NCI-H69 (cell line): Measurements from ENCODE around the gene GKN1.
"Not testable (repeated sequence)": the region's sequence is repeated elsewhere in the genome, so short reads cannot be mapped to it uniquely, and the experiment has no call there.

Experiments
- DNase-seq: peaks from one replicate; lab custom pipeline; 2025; lab: John Stamatoyannopoulos, UW

GKN1 gene, protein sequence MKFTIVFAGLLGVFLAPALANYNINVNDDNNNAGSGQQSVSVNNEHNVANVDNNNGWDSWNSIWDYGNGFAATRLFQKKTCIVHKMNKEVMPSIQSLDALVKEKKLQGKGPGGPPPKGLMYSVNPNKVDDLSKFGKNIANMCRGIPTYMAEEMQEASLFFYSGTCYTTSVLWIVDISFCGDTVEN

DNA sequence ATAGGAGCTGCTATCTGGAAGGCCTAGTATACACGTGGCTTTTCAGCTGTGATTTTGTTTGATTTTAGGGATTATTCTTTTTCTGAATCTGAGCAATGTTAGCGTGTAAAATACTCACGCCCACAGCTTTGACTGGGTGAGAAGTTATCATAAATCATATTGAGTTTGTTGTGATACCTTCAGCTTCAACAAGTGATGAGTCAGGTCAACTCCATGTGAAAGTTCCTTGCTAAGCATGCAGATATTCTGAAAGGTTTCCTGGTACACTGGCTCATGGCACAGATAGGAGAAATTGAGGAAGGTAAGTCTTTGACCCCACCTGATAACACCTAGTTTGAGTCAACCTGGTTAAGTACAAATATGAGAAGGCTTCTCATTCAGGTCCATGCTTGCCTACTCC is at the start of gene GKN1:
TSS of gene GKN1 (plus strand) at position 386 of the 400 bp plus-strand sequence. CDS start 42 bp downstream, outside the sequence.
- DNase-seq = no peak

DNA sequence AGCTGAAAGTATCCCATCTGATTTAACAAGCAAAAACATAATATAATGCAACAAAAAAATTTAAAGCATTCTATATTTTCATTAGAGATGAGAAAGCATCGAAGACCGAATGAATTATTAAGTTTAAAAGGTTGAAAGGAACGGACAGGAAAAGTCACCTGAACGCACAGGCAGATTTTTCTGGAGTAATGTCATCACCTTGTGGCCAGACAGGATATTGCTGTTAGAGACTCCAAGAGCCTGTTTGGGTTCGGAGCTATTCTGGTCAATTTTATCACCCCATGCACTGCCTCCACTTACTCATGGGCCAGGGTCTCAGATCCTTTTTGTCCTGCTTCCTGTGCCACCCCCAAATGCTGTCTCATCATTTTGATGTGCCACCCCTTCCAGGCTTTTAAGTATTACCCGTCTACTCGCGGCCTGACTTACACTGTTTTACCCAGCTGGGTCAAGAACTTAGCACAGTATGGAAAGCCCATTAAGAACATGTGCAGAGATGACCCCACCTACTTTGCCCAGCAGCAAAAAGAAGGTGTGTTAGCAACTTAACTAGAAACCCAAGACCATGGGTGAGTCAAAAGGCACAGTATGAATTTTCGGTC is 49.0 kb upstream of the GKN1 start:
- peak; percentile 46 for DNase-seq

DNA sequence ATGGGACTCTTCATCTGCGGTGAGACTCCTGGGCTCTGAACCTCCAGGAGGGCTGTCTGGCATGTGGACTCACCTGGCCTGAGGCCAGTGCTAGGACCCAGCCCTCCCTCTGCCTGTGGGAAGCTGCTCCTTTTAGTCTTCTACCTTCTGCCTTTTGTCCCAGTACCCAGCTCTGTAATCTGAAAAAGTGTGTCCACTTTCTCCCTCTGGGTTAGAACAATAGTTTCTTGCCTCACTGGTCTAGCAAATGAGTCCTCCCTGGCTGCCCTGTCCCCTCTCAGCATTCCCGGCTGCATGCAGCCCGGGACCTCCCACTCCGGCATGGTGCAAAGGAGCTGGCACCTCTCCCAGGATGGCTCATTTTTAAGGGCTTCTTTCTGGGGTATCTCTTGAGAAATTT is 47.6 kb upstream of the GKN1 start:
- peak; percentile 2 for DNase-seq

DNA sequence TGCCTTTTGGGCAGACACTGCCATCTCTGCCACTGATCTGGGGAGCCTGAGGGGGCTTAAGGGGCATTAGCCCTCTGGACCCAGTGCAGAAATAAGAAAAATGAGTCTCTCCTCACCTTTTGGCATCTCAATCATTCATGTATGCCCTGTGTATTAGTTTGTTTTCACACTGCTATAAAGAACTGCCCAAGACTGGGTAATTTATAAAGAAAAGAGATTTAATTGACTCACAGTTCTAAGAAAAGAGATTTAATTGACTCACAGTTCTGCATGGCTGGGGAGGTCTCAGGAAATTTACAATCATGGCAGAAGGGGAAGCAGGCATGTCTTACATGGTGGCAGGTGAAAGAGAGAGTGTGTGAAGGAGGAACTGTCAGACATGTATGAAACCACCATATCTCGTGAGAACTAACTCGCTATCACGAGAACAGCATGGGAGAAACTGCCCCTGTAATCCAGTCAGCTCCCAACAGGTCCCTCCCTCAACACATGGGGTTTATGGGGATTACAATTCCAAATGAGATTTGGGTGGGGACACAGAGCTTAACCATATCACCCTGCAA is 43.2 kb upstream of the GKN1 start:
- no peak for DNase-seq

DNA sequence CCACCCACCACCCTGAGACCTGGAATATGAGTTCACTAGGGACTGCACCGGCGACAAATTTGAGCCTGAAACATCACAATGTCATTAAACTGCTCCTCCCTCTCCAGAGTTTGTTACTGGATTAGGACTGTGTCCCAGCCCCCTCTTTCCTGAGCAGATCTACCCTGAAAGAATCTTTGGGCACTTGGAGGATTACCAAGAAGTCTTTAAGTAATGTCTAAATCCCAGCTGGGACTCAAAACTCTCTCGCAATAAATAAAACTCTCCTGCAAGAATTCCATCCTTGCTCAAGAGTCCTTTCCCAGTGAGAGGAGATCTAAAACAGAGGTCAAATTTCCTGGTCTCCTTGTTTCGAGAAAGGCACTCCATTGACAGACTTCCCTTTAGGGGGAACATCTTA is 42.6 kb upstream of the GKN1 start:
- no peak for DNase-seq

DNA sequence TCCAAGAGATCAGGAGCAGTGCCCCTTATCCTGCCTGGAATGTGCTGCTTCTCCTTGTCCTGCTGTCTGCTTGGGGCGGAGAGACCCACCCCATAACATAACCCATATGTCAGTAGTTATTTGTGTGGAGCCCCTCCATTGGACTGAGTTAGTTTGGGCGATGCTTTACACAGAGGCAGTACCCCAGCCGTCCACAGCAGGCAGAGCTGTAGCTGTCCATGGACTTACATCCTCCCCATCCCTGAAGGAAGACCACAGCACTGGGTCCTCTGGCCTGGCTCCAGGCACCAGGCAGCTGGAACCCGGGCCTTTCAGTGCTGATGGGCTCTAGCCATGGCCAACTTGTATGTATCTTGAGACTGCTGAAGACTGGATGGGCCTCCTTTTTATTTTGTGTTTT is 42.0 kb upstream of the GKN1 start:
- no peak for DNase-seq

DNA sequence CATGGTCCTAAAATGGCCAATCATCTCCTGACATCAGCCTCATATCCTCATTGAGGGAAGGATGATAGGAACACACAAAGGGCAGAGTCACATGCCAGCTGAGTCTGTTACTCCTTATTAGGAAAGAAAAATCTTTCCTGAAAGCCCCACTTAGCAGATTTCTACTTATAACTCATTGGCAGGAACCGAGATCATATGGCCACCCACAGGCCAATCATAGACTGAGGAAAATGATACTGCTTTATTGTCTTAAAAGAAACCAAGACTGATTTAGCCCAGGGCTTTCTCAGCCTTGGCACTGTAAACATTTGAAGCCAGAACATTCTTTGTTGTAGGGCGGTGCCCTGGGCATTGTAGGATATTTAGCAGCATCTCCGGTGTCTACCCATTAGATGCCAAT is 40.4 kb upstream of the GKN1 start:
- DNase-seq = no peak

DNA sequence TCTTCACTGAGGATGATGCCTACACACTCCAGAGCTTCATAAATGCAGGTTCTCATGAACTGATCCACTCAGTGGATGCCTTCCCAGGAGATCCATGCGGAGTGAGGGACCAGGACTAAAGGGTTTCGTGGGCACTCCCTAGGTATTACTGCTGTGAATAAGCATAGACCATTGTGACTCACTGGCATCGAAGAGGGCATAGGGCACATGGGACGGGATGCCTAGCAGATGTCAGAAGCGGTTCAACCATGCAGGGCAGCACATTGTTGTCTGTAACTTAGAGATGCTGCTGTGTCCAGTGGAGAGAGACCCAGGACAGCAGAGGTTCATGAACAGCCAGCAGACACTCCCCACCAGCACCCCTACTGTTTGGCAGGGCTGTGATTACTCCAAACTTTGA is 39.0 kb upstream of the GKN1 start:
- no peak for DNase-seq

DNA sequence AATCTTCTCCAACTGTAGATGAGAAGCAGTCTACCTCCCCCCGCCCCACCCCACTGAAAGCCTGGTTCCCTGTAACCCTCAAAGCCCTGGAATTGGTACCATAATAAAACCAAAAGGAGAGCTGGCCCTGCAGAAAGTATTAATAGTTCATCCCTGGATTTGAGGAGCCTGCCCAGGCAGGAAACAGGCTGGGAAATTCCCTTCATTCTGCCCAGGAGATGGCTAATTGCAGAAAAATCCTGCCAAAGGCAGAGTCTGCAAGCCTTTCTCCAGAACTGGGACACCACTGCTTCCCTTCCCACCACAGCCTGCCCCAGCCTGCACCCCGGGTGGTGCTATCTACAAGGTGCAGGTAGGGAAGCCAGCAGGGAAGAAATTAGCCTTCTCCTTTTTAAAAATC is 38.0 kb upstream of the GKN1 start:
- no peak for DNase-seq

DNA sequence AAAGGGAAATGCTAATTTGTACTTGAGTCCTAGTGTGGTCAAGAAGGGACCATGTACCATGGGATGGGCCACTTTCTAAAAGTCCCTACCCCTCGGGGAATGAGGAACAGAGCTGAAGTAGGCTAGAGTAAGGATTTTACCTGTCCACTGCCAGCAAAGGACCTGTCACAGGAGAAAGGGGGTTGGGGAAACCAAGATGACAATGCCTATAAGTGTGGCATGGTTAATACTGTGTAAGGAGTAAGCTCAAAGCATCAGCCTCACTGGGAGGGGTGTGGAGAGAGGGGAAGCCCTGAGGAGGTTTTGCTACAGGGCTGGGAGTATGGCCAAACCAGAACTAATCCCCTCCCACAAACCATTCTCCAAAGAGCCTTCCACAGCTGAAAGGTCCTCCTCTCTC is 37.5 kb upstream of the GKN1 start:
- no peak for DNase-seq

DNA sequence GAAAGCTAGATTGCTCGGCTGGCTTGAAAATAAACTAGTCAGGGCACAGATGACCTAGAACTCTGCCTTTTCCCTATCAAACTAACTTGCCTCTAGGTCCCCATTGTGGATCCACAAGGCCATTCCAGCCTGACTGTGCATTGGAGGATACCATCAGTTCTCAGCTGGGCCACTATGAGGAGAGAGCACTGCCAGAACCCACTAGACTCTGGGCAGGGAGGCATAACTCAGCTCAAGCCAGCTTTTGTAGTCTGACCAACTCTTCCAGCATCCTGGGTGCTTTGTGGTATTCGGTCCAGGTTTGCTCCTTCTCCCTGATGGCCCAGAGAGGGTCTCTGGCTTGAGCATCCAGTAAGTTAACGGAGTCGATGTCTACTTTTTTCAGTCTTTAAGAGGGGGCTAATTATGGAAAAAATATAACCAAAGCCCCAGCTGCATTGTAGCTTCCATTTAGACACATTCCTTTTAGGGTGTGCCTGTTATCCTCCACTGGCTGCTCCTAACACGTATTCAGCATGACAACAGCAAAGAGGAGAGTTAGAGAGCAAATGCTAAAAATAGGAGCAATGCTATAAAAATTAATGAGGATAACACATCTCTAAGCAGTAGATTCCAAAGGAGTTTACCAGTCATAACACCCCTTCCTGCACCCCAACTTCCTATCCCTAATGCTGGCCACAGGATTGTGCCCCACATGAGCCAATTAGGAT is 36.9 kb upstream of the GKN1 start:
- no peak for DNase-seq

DNA sequence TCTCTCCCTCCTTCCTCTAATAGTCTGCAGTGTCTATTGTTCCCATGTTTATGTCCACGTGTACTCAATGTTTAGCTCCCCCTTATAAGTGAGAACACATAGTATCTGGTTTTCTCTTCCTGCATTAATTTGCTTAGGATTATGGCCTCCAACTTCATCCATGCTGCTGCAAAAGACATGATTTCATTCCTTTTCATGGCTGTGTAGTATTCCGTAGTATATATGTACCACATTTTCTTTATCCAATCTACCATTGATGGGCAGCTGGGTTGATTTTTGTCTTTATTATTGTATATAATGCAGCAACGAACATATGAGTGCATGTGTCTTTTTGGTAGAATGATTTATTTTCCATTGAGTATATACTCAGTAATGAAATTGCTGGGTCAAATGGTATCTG is 35.5 kb upstream of the GKN1 start:
- DNase-seq = no peak

DNA sequence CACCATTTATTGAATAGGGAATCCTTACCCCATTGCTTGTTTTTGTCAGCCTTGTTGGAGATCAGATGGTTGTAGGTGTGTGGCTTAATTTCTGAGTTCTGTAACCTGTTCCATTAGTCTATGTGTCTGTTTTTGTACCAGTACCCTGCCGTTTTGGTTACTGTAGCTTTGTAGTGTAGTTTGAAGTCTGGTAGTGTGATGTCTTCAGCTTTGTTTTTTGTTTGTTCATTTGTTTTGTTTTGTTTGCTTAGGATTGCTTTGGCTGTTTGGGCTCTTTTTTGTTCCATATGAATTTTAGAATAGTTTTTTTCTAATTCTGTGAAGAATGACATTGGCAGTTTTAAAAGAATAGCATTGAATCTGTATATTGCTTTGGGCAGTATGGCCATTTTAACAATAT is 34.5 kb upstream of the GKN1 start:
- no peak for DNase-seq

DNA sequence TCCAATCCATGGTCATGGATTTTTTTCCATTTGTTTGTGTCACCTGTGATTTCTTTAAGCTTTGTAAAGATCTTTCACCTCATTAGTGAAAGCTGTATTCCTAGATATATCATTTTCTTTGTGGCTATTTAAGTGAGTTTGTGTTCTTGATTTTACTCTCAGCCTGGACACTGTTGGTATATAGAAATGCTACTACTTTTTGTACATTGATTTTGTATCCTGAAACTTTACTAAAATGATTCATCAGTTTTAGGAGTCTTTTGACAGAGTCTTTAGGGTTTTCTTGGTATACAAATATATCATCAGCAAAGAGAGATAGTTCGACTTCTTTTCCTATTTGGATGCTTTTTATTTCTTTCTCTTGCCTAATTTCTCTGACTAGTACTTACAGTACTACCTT is 34.1 kb upstream of the GKN1 start:
- DNase-seq = no peak

DNA sequence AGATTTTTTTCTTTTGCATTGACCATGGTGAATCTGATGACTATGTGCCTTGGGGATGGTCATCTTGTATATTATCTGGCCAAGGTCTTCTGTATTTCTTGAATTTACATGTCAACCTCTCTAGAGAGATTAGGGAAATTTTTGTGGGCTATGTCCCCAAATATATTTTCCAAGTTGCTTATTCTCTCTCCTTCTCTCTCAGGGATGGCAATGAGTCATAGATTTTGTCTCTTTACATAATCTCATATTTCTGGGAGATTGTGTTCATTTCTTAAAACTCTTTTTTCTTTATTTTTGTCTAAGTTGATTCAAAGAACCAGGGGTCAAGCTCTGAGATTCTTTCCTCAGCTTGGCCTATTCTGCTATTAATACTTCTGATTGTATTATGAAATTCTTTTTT is 31.6 kb upstream of the GKN1 start:
- DNase-seq = no peak

DNA sequence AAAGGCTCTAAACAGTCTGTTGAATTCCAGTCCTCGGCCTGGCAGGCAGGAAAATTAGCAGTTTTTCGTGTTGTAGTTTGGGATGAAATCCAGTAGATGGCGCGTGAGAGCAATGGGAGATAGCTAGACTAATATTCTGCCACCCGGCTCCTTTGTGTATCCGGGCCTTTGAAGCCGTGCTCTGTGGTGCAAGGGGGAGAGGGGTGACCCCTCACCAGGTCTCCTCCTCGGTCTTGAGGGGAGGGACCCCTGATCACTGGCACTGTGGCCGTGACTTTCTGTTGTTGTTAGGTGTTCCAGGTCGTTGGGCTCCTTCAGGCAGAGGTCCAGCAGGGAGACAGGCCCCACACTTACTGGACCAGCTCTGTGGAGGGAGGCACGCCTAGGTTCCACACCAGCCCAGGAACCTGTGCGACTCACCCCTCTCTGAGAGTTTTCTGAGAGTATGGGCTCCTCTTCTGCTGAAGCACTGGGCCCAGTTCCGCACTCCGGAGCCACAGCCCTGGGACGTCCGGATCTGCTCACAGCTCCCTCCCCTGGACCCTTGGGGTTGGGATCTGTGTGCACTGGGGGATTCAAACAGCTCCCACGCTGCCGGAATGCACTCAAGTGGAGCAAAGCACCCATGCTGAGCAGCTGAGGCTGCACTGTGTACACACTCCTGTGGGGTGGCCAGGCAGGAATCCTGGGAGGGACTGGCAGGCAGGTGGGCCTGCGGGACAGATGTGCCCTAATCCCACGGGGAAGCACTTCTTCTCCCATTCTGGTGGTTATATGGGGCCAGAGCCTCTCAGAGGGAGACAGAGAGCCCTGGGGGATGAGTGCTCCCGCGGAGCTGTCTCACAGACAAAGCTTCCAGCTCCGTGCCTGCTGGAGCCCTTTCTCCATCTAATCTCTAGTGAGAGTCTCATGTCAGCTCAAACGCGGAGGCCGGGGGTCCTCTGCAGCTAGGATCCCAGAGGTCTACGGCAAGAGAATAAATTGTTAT is 30.6 kb upstream of the GKN1 start:
- peak; percentile 60 for DNase-seq

DNA sequence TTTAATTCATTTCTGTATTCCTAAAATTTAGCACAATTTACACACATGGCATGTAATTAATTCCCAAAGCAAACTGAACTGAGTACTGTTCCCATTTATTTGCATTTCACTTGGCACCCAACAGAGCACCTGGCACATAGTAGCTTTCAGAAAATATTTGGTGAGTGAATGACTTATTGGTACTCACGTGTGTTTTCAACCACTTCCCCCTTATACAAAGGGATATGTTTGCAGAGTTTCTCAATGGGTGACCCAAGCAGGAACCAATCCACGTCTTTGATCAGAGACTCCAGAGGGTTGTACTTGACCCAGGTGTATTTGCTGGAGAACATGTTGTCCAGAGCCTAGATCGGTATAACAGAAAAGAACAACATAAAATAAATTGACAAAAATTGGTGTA is 28.3 kb upstream of the GKN1 start:
- DNase-seq = peak; percentile 68

DNA sequence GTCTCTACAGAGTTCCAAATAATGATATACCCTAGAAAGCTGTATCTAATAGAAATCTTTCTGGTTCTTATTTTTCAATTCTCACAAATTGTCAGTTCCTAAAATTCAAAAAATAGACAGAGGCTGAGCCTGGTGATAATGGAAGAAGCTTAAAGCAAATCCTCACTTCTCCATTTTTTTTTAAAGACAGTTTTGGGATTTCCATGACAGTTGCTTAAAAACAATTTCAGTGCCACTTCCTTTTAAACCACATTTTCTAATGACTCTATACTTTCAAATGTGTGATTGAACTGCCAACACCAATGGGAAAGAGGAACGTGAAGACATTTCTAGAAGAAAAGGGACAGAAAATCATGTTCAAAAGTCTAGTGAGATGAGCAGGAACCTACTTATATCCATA is 25.7 kb upstream of the GKN1 start:
- no peak for DNase-seq

DNA sequence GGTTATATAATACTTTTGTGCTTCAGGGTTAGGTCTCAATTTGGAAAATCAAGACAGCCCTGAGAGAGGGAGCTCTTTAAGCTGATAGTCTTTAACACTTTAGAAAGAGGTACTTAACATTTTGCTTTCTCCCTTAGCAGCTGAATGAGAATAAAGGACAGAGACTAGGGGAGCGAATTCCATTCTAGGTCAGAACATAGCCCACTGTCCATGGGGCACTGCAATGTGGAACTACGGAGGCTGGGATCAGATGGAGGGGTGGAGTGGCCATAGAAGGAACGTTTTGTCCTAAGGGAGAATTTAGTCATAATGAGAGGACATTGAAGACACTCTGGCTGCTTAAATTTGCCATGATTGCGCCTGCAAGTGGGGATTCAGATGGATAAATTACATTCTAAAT is 22.5 kb upstream of the GKN1 start:
- no peak for DNase-seq

DNA sequence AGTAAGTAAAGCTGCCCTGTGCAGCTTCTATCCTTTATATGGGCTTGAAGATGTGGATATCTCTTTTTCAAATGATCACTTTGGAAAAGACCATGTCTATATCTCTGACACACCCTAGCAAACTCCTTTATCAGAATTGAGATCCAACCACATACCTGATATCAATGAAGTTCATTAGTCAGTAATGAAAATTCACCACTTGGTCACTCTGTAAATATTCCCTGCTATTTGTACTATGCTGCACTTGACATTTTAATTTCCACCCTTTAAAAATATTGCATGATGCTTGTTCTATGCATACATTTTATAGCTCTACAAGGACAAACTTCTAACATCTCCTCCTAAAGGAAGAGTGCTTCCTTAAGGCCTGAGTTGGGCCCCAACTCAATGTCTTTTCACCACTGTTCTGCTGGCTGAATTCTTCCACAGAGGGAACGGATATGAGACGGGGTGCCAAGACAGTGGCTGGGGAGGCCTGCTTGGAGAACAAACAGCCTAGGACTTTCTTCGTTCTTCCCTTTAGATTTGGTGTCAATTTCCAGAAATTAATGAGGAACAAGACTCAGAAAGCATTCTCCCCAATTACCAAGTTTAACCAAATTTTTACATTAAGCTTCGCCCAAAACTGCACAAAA is 21.4 kb upstream of the GKN1 start, which contains the start of gene GKN2:
TSS of gene GKN2 (minus strand) at position 7 of the 635 bp plus-strand sequence. CDS start 32 bp downstream, outside the sequence.
- DNase-seq = no peak

DNA sequence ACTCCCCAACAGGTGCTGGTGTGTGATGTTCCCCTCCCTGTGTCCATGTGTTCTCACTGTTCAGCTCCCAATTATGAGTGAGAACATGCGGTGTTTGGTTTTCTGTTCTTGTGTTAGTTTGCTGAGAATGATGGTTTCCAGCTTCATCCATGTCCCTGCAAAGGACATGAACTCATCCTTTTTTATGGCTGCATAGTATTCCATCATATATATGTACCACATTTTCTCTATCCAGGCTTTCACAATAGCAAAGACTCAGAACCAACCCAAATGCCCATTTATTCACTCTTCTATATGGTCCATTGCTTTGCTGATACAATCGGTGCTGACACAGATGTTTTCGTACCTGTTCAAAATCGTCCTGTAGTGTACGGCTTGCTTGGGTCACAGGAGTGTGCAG is 19.0 kb upstream of the GKN1 start:
- not testable (repeated sequence) for DNase-seq

DNA sequence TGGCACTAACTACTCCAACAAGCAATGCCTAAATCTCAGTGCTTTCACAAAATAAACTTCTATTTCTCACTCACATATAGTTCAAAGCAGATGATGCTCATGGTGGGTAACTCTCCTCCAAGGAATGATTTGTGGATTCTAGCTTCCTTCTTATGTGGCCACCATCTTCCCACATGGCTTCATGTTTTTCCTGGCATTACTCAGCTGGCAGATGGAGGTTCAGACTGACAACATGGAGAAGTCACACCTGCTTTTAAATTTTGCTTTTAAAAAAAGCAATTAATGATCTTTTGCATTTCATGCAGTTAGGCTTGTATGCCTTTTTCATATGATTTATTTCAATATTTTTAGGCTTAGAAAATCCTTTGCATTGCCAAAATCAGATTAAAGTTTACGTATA is 15.4 kb upstream of the GKN1 start:
- no peak for DNase-seq
